Stomach (tissue), 4 donors: Measurements from ENCODE around the gene GNG5.

ENCODE experiments used
- CTCF ChIP-seq, 7 experiments: fragments of 450-650 bp in 4 of 7; fragments of 200-600 bp in 3 of 7; sonication (generic) in 3 of 7; IDR thresholded peaks; one replicate each; pipeline ENCODE4 v1.5.1; 2016 to 2019; ENCODE audit warnings: antibody characterized with exemption in 7 of 7, control low read depth in 2 of 7, mild to moderate bottlenecking in 1 of 7
- EP300 ChIP-seq: sonication (generic); formaldehyde crosslinking; IDR thresholded peaks from one replicate; pipeline ENCODE4 v1.6.1; 2017; ENCODE audit warnings: antibody characterized with exemption
- POLR2A ChIP-seq, 4 donors: fragments of 450-650 bp; IDR thresholded peaks; one replicate each; pipeline ENCODE4 v1.6.1; 2016; ENCODE audit warnings: antibody characterized with exemption in 4 of 4, control low read depth in 2 of 4, mild to moderate bottlenecking in 1 of 4, moderate library complexity in 1 of 4
- POLR2AphosphoS5 ChIP-seq, 3 donors: sonication (generic); formaldehyde crosslinking; IDR thresholded peaks; one replicate each; pipeline ENCODE4 v1.6.1; 2016; ENCODE audit warnings: antibody characterized with exemption in 3 of 3

GRCh38 chr1:84496498-84496897 is 9.9 kb downstream of the GNG5 start:
- TF ChIP-seq CTCF (IDR thresholded peaks at IDR 0.05) (no peak), EP300 (no peak), POLR2AphosphoS5 (IDR thresholded peaks at IDR 0.05) (no peak), POLR2A (IDR thresholded peaks at IDR 0.05) (no peak)
